HG03354 (cell line): ENCODE measurements around the gene PIK3R5.
"Not testable (repeated sequence)": the region's sequence is repeated elsewhere in the genome, so short reads cannot be mapped to it uniquely, and the experiment has no call there.

Experiments
- ATAC-seq: cut with Tn5 transposase; IDR thresholded peaks from one replicate; pipeline ENCODE4 v1.9.1; 2021; ENCODE audit warnings: mild to moderate bottlenecking; ENCODE audit not compliant: unreplicated experiment, poor library complexity, severe bottlenecking

The PIK3R5 gene

DNA sequence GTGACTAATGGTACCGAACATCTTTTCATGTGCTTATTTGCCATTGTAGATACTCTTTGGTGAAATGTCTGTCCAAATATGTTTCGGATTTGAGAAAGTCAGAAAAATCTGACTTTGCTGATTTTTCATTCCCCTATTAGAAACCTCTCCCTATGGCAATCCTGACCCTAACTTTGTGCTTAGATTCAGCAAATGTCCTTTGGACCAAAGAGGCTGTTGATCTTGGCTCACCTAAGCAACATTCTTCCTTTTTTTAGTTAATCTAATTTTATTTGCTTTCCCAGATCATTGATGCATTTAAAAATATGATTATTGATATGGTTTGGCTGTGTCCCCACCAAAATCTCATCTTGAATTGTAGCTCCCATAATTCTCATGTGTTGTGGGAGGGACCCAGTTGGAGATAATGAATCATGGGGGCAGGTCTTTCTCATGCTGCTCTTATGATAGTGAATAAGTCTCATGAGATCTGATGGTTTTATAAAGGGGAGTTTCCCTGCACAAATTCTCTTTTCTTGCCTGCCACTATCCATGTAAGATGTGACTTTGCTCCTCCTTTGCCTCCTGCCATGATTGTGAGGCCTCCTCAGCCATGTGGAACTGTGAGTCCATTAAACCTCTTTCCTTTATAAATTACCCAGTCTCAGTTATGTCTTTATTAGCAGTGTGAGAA is 22.9 kb upstream of the PIK3R5 start:
- ATAC-seq, result not testable (repeated sequence)

DNA sequence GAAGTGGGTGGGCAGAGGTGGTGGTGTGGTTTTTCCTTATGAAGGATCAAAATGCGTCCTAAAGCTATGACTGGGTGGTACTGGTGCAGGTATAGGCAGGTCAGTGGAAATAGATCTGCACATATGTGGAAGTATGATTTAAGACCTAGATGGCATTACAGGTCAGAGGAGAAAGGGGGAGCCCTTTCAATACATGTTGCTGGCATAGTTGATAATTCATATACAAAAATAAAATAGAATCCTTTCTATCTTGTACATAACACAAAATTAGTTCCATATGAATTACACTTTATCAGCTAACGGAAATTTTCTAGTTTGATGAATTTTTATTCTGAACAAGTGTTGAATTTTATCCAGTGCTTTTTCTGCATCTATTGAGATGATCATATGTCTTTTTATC is 20.8 kb upstream of the PIK3R5 start:
- no peak for ATAC-seq

DNA sequence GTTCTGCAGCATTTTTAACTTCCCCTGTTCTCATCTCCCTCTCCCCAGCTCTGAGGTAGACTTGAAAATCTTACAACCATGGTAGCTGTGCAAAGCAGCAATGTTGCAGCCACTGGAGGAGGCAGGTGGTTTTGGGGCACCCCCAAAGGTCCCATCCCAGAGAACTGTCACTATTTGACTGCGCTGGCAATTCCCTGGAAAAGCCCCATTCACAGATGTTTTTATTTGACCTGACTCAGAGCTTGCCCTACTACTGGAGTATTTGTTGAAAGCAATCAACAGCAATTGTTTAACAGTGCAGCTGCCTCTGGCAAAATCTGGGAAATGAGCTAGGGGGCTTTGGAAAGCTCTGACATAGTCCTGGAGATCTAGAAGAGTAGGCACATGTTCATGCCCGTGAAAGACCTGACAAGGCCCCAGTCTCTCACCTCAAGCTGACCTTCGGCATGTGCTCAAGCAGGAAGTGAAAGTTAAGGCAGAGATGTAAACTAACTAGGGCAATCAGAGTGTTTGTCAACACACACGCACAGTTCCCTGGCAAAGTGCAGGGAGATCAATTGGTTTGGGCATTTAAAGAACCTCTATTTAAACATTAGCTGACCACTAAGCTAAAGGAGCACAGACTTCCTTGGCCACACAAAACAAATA is 19.7 kb upstream of the PIK3R5 start:
- no peak for ATAC-seq

DNA sequence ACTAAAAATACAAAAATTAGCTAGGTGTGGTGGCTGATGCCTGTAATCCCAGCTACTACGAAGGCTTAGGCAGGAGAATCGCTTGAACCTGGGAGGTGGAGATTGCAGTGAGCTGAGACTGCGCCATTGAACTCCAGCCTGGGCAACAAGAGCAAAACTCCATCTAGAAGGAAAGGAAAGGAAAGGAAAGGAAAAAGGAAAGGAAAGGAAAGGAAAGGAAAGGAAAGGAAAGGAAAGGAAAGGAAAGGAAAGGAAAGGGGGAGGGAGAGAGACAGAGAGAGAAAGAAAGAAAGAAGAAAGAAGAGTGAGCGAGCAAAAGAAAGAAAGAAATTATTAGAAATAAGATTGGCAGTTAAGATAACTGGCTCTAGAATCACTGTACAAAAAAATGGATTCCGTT is 18.7 kb upstream of the PIK3R5 start:
- ATAC-seq, result not testable (repeated sequence)

DNA sequence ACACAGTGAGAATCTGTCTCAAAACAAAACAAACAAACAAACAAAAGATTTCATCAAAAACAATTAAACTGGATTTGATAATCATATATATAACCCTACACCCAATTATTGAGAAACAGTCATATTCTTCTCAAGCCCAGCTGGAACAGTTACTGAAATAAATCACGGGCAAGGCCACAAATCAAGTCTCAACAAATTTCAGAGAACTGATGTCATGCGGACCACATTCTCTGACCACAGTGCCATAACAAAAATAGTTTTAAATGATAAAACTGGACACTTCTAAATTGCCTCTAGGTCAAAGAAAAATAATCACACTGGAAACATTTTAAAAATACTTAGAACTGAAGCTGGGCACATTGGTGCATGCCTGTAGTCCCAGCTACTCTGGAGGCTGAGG is 15.9 kb upstream of the PIK3R5 start:
- ATAC-seq, result no peak

DNA sequence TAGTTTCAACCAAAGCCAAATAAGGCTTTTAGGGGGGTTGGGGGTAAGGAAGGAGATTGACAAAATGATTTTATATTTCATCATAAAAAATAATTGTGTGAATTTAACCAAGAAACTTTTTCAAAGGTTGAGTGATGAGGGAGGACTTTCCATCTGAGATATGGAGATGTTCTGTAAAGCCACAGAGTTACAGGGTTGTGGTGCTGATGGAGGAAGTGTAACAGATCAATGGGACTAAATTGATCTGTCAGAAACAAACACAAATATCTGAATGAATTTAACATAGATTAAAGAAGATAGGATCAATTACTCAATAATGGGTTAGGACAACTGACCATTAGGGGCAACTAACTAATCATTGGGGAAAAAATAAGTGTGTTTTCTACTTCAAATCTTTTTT is 14.2 kb upstream of the PIK3R5 start:
- no peak for ATAC-seq

DNA sequence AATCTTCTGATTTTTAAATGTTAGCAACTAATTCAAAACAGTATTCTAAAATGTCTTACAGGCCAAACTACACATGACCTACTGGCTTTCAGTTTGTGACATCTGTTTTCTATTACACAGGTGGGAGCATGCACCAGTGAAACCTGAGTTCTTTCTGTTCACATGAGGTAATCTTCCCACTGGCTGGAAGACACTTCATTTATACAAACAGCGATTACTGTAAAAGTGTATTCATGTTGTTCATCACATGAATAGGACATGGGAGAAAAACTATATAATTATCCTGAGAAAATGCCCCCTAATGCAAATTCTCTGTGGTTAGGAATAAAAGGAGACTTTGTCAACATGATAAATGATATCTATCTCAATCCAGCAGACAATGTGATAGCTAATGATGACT is 11.1 kb upstream of the PIK3R5 start:
- ATAC-seq, result no peak

DNA sequence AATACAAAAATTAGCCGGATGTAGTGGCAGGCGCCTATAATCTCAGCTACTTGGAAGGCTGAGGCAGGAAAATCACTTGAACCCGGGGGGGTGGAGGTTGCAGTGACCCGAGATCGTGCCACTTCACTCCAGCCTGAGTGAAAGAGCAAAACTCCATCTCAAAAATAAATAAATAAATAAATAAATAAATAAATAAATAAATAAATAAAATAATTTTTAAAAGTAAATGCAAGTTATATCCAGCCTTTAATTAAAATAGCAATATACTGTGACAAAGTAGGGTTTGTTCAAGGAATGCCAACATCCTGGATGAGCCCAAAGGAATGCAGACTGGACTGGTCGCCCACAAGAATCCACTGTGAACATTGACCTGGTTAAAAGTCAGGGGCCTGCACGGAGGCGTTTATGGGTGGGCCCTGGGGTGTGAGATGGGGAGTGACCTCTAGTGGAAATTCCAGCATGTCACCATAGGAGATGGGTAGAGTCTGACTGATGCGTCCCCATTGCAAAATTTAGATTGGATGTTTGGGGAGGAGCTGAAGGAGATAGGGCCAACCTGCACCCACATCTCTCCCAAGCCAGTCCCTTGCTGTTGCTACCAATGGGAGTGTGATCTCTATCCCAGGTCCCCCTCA is 9.7 kb upstream of the PIK3R5 start:
- no peak for ATAC-seq

DNA sequence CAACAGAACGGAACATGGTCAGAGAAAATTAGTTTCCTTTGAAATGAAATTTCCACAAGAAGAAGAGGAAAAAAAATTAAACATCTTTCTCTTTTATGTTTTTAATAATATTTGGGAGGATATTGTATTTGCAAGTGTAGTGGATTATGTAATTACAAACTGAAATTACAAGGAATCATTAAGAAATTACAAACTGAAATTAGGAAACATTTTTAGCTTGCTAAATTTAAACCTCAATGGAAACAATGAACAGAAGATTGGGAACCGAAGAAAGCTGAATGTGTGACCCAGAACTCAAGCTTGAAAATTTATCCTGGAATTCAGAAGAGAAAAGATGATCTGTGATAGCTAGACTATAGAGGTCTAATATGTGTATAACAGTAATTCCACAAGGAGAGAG is 4.4 kb upstream of the PIK3R5 start:
- ATAC-seq, result no peak

DNA sequence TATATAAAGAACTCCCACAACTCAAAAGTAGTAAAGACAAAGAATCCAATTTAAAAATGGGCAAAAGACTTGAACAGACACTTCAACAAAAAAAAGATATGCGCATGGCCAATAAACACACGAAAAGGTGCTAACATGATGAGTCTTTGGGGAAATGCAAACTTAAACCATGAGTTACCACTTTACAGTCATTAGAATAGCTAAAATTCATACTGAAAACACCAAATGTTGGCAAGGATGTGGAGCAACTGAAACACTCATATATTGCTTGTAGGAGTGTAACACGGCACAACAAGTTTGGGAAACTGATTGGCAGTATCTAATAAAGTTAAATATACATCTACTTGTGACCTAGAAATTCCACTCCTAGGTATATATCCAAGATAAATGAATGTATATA is 3.0 kb upstream of the PIK3R5 start:
- ATAC-seq, result no peak

DNA sequence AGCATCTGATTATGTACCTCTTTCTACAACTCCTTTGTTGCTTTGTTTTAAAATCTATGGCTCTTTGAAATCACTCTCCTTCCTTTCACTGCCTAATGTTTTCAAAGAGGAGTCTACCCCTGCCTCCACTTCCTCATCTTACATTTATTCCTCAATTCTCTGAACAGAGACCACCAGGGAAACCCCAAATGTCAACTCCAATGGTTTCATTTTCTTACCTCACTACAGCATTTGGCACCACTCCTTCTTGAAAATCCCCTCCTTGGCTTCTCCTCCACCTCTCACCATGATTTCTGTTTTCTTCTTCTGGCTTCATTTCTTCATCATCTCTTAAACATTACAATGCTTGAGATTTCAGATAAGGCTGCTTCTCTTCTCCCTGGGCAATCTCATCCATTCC is 2.4 kb upstream of the PIK3R5 start:
- ATAC-seq, result no peak

DNA sequence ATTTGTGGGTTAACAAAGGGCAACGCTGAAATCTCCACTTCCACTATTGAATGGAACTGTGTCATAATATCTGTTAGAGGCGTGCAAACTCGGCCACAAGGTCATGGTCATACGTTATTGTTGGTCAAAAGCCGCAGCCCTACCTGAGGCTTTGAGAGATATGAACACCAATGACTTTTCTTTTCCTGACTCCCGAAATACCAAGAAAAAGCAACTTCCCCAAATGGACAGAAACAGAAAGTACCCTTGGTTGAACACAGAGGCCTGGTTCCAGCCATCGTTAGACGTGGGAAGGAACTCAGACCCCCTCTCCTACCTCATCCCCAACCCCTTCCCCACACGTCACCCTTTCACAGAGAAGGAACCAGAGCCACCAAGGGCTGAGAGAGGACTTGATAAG is 1.4 kb upstream of the PIK3R5 start:
- no peak for ATAC-seq

DNA sequence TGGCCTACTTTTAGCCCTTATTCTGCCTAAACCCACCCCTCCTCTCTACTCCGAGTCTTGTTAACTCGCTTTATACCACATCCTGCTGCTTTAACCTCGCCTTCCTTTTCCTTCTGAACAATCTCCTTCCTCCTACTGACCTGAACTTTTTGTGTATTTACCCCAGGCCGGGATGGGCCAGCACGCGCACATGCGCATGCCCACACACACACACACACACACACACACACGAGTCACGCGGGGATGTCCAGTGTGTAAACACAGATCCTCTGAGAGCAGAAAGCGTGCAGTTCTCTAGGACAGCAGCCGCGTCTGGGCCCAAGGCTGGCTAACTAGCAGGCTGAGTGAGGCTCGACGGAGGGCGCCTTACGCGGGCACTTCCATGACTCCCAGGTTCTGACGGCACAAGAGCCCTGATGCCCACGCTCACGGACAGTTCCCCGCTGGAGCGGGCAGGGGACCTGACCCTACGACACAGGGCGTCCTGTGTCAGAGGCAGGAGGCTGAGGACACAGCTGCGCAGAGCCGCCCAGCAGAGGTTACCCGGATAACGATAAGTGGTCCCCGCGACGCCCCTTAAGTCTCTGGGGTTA is 610 bp downstream of the PIK3R5 start:
- ATAC-seq, result peak; percentile 24

DNA sequence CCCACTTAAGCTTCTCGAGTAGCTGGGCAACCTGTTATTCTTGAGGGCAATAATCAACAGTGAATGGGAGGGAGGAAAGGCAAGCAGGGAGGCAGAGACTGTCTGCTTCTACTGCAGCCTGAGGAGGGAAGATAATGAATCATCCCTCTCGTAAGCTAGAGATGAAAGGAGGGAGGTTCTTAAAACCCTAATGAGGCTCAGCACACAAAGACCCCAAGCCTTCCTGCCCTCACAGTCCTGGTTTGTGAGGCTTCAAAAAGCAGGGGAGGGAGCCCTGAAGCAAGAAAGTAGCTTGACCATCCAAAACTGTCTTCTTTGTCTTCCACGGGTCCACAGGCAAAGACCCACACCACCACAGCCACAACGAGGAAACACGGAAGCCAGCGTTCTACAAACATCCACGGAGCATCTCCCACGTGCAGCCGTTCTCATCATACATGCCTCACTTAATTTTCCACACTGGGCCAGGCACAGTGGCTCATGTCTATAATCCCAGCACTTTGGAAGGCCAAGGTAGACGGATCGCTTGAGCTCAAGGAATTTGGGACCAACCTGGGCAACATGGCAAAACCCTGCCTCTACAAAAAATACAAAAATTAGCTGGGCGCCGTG is 1.8 kb downstream of the PIK3R5 start:
- no peak for ATAC-seq

DNA sequence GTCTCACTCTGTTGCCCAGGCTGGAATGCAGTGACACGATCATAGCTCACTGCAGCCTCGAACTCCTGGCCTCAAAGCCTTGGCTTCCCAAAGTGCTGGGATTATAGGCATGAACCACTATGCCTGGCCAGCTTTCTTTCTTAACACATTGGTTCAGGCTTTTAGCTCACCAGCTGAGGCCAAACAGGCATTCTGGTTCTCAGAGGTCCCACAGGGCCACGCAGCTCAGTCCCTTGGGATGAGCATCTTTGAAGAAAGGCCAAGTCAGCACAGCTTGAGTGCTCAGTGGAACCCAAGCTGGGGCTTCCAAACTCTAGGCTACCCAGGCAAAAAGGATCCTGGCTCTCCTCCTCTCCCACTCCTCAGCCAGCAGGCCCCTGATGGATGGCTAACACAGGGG is 2.5 kb downstream of the PIK3R5 start:
- ATAC-seq, result no peak

DNA sequence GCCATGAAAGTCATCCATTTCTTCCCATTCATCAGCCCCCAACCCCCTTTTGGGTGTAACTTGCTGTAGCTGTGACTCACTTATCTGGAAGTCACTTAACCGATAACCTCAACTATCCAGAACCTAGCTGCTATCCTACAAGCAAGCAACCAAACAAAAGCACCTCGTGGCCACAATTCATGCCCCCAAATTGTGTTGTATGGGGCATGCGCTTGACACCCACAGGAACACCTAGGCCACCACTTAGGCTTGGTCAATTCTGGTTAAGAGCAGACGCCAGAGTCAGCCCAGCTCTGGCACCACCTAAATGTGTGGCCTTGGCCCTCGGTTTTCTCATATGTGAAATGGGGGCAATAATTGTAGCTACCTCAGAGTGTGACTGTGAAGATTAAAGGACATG is 3.7 kb downstream of the PIK3R5 start:
- ATAC-seq, result no peak

DNA sequence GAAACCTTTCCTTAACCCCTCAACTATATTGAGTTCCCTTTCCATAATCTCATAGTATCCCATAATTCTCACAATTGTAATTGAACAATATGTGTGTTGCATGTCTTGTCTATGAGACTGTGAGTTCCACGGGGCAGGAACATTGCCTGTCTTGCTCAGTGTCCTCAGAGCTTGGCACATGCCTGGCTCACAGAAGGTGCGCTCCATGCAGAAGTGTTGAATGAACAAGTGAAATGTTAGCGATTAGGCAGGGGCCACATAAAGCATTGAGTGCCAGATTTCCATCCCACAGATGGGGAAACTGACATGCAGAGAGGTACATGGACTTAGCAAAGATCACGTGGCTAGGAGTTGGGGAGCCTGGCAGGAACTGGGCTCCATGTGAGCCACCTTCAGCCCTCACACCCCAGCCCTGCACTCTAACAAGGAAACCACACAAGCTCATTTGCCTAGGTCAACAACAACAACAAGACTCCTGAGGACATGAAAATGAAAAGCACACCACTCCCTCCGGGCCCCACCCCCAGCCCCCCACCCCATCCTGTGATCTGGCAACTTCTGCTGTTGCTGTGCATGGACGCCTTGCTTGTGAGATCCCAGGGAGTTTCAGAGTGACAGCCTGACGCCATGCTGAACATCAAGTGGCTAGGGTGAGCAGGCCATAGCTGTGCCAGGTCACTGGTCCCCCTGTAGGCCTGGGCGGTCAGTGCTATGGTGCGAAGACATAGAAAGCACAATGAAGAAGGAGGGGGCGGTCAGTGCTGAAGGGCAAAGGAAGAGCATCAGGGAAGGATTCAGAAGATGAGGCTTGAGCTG is 5.0 kb downstream of the PIK3R5 start:
- no peak for ATAC-seq

DNA sequence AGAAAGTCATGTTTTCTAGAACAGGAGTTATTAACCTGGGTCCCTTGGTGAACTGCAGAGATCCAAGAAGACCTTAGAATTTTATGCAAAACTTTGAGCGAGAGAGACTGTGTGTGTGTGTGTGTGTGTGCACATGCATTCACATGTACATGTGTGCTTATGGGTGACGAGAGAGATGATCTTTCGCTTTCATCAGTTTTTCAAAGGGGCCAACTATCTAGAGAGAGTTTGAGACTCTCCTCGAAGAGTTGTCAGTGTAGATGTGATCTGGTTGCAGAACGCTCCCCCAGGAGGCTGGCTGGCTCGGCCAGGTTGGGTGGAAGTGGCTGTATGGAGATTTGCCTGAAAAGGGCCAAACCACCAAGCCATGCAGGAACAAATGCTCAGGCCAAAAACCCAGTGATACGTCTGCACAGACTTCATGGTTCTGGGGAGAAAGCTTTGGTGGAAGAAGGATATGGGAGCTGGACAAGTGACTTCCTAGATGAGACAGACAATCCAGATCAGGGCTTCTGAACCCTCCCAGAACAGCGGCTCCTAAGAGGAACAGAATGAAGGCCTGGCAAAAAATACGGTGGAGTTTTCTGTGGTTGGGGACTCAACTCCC is 6.1 kb downstream of the PIK3R5 start:
- ATAC-seq, result no peak

DNA sequence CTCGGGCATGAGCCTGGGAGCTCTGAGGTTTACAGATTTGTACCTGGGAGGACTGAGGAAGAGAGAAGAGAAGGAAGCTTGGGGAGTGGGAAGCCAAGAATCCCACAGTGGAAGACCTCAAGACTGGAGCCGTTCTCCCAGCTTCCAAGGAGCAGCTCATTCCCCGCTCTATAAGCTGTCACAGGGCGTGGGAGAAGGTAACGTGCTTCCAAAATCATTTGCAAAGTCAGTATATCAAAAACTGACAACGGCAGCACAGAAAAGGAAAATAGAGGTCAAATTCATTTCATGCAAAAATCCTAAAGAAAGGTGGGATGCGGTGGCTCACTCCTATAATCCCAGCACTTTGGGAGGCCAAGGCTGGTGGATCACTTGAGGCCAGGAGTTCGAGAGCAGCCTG is 7.8 kb downstream of the PIK3R5 start:
- ATAC-seq, result no peak
